ENCODE results near the gene MRPS15.

MRPS15 gene

GRCh38 chr1:36443297-36443696 lies 20.9 kb downstream of the MRPS15 start:
- no peaks in the 10 kb centered on the region for H3K27me3 ChIP-seq (ENCODE audit: insufficient read depth, low read length)
- no peak overlapping the region for H3K27ac ChIP-seq (ENCODE audit: low read depth, low read length)
- no peak overlapping the region for H2AFZ ChIP-seq (ENCODE audit: low read length, unreplicated experiment)
- no peaks in the 10 kb centered on the region for H3K4me1 ChIP-seq (ENCODE audit: control insufficient read depth, insufficient read depth, low read length, unreplicated experiment)
- H3K79me2 ChIP-seq (ENCODE audit: control insufficient read depth, insufficient read depth, low read length, unreplicated experiment), result no peaks in the 10 kb centered on the region
- H3K36me3 ChIP-seq (ENCODE audit: insufficient read depth, low read length), result no peaks in the 10 kb centered on the region
- H3K4me3 ChIP-seq (ENCODE audit: low read depth, low read length), result no peak overlapping the region

GRCh38 chr1:36442337-36442736 lies 21.8 kb downstream of the MRPS15 start:
- Histone ChIP-seq H3K4me1 (ENCODE audit: control insufficient read depth, insufficient read depth, low read length, unreplicated experiment) (no peaks in the 10 kb centered on the region), H2AFZ (ENCODE audit: low read length, unreplicated experiment) (no peak overlapping the region), H3K27ac (ENCODE audit: low read depth, low read length) (no peak overlapping the region), H3K4me3 (ENCODE audit: low read depth, low read length) (no peak overlapping the region), H3K36me3 (ENCODE audit: insufficient read depth, low read length) (no peaks in the 10 kb centered on the region), H3K79me2 (ENCODE audit: control insufficient read depth, insufficient read depth, low read length, unreplicated experiment) (no peaks in the 10 kb centered on the region), H3K27me3 (ENCODE audit: insufficient read depth, low read length) (no peaks in the 10 kb centered on the region)

GRCh38 chr1:36440646-36441045 lies 23.5 kb downstream of the MRPS15 start:
- H3K36me3 ChIP-seq (ENCODE audit: insufficient read depth, low read length), result no peaks in the 10 kb centered on the region
- peaks cover 3% of the 10 kb centered on the region for H3K4me1 ChIP-seq (ENCODE audit: control insufficient read depth, insufficient read depth, low read length, unreplicated experiment)
- no peaks in the 10 kb centered on the region for H3K27me3 ChIP-seq (ENCODE audit: insufficient read depth, low read length)
- no peak overlapping the region for H3K4me3 ChIP-seq (ENCODE audit: low read depth, low read length)
- H3K27ac ChIP-seq (ENCODE audit: low read depth, low read length), result no peak overlapping the region
- H3K79me2 ChIP-seq (ENCODE audit: control insufficient read depth, insufficient read depth, low read length, unreplicated experiment), result no peaks in the 10 kb centered on the region
- H2AFZ ChIP-seq (ENCODE audit: low read length, unreplicated experiment), result no peak overlapping the region

- no peaks in the 10 kb centered on the region for H3K27me3 ChIP-seq (ENCODE audit: insufficient read depth, low read length)
- peaks cover 3% of the 10 kb centered on the region for H3K4me1 ChIP-seq (ENCODE audit: control insufficient read depth, insufficient read depth, low read length, unreplicated experiment)
- H3K36me3 ChIP-seq (ENCODE audit: insufficient read depth, low read length), result no peaks in the 10 kb centered on the region
- no peaks in the 10 kb centered on the region for H3K79me2 ChIP-seq (ENCODE audit: control insufficient read depth, insufficient read depth, low read length, unreplicated experiment)
- no peak overlapping the region for H2AFZ ChIP-seq (ENCODE audit: low read length, unreplicated experiment)
- H3K27ac ChIP-seq (ENCODE audit: low read depth, low read length), result no peak overlapping the region
- H3K4me3 ChIP-seq (ENCODE audit: low read depth, low read length), result no peak overlapping the region
Measured at GRCh38 chr1:36440044-36440443, 24.1 kb downstream of the MRPS15 start.

GRCh38 chr1:36438715-36439114 lies 25.5 kb downstream of the MRPS15 start:
- H3K27me3 ChIP-seq (ENCODE audit: insufficient read depth, low read length), result no peaks in the 10 kb centered on the region
- H3K4me1 ChIP-seq (ENCODE audit: control insufficient read depth, insufficient read depth, low read length, unreplicated experiment), result peaks cover 3% of the 10 kb centered on the region
- no peaks in the 10 kb centered on the region for H3K36me3 ChIP-seq (ENCODE audit: insufficient read depth, low read length)
- H3K79me2 ChIP-seq (ENCODE audit: control insufficient read depth, insufficient read depth, low read length, unreplicated experiment), result no peaks in the 10 kb centered on the region
- no peak overlapping the region for H2AFZ ChIP-seq (ENCODE audit: low read length, unreplicated experiment)
- no peak overlapping the region for H3K4me3 ChIP-seq (ENCODE audit: low read depth, low read length)
- no peak overlapping the region for H3K27ac ChIP-seq (ENCODE audit: low read depth, low read length)

- no peak overlapping the region for H3K4me3 ChIP-seq (ENCODE audit: low read depth, low read length)
- H2AFZ ChIP-seq (ENCODE audit: low read length, unreplicated experiment), result no peak overlapping the region
- no peaks in the 10 kb centered on the region for H3K27me3 ChIP-seq (ENCODE audit: insufficient read depth, low read length)
- H3K4me1 ChIP-seq (ENCODE audit: control insufficient read depth, insufficient read depth, low read length, unreplicated experiment), result peaks cover 3% of the 10 kb centered on the region
- H3K36me3 ChIP-seq (ENCODE audit: insufficient read depth, low read length), result no peaks in the 10 kb centered on the region
- H3K79me2 ChIP-seq (ENCODE audit: control insufficient read depth, insufficient read depth, low read length, unreplicated experiment), result no peaks in the 10 kb centered on the region
- no peak overlapping the region for H3K27ac ChIP-seq (ENCODE audit: low read depth, low read length)
Measured at GRCh38 chr1:36436821-36437220, 27.4 kb downstream of the MRPS15 start.

- H3K27ac ChIP-seq (ENCODE audit: low read depth, low read length), result no peak overlapping the region
- no peaks in the 10 kb centered on the region for H3K79me2 ChIP-seq (ENCODE audit: control insufficient read depth, insufficient read depth, low read length, unreplicated experiment)
- H3K4me1 ChIP-seq (ENCODE audit: control insufficient read depth, insufficient read depth, low read length, unreplicated experiment), result peaks cover 3% of the 10 kb centered on the region
- no peaks in the 10 kb centered on the region for H3K36me3 ChIP-seq (ENCODE audit: insufficient read depth, low read length)
- H3K27me3 ChIP-seq (ENCODE audit: insufficient read depth, low read length), result no peaks in the 10 kb centered on the region
- no peak overlapping the region for H2AFZ ChIP-seq (ENCODE audit: low read length, unreplicated experiment)
- H3K4me3 ChIP-seq (ENCODE audit: low read depth, low read length), result no peak overlapping the region
Measured at GRCh38 chr1:36433102-36433501, 31.1 kb downstream of the MRPS15 start.

- Histone ChIP-seq H3K4me1 (ENCODE audit: control insufficient read depth, insufficient read depth, low read length, unreplicated experiment) (peaks cover 3% of the 10 kb centered on the region), H3K27me3 (ENCODE audit: insufficient read depth, low read length) (no peaks in the 10 kb centered on the region), H3K36me3 (ENCODE audit: insufficient read depth, low read length) (no peaks in the 10 kb centered on the region), H3K4me3 (ENCODE audit: low read depth, low read length) (no peak overlapping the region), H3K27ac (ENCODE audit: low read depth, low read length) (no peak overlapping the region), H2AFZ (ENCODE audit: low read length, unreplicated experiment) (no peak overlapping the region), H3K79me2 (ENCODE audit: control insufficient read depth, insufficient read depth, low read length, unreplicated experiment) (no peaks in the 10 kb centered on the region)
Measured at GRCh38 chr1:36432616-36433015, 31.6 kb downstream of the MRPS15 start.

GRCh38 chr1:36425791-36426190 lies 38.4 kb downstream of the MRPS15 start:
- Histone ChIP-seq H3K79me2 (ENCODE audit: control insufficient read depth, insufficient read depth, low read length, unreplicated experiment) (no peaks in the 10 kb centered on the region), H2AFZ (ENCODE audit: low read length, unreplicated experiment) (no peak overlapping the region), H3K27ac (ENCODE audit: low read depth, low read length) (no peak overlapping the region), H3K4me1 (ENCODE audit: control insufficient read depth, insufficient read depth, low read length, unreplicated experiment) (no peaks in the 10 kb centered on the region), H3K27me3 (ENCODE audit: insufficient read depth, low read length) (no peaks in the 10 kb centered on the region), H3K4me3 (ENCODE audit: low read depth, low read length) (no peak overlapping the region), H3K36me3 (ENCODE audit: insufficient read depth, low read length) (no peaks in the 10 kb centered on the region)

- Histone ChIP-seq H3K4me3 (ENCODE audit: low read depth, low read length) (no peak overlapping the region), H3K79me2 (ENCODE audit: control insufficient read depth, insufficient read depth, low read length, unreplicated experiment) (no peaks in the 10 kb centered on the region), H3K27ac (ENCODE audit: low read depth, low read length) (no peak overlapping the region), H3K27me3 (ENCODE audit: insufficient read depth, low read length) (no peaks in the 10 kb centered on the region), H3K36me3 (ENCODE audit: insufficient read depth, low read length) (no peaks in the 10 kb centered on the region), H2AFZ (ENCODE audit: low read length, unreplicated experiment) (no peak overlapping the region), H3K4me1 (ENCODE audit: control insufficient read depth, insufficient read depth, low read length, unreplicated experiment) (peaks cover 6% of the 10 kb centered on the region)
Measured at GRCh38 chr1:36421649-36422048, 42.5 kb downstream of the MRPS15 start.

GRCh38 chr1:36420836-36421317 lies 43.3 kb downstream of the MRPS15 start:
- Histone ChIP-seq H3K4me3 (ENCODE audit: low read depth, low read length) (no peak overlapping the region), H3K79me2 (ENCODE audit: control insufficient read depth, insufficient read depth, low read length, unreplicated experiment) (no peaks in the 10 kb centered on the region), H2AFZ (ENCODE audit: low read length, unreplicated experiment) (peak overlapping the region; percentile 5), H3K27ac (ENCODE audit: low read depth, low read length) (no peak overlapping the region), H3K4me1 (ENCODE audit: control insufficient read depth, insufficient read depth, low read length, unreplicated experiment) (peaks cover 6% of the 10 kb centered on the region), H3K27me3 (ENCODE audit: insufficient read depth, low read length) (no peaks in the 10 kb centered on the region), H3K36me3 (ENCODE audit: insufficient read depth, low read length) (no peaks in the 10 kb centered on the region)

Measured in ACC112 (cell line).